Measurements from ENCODE around the gene SLC22A14. TPM values are rescaled to one million over a fixed set of nuclear protein-coding genes. Genes with fewer than 3 reads are reported as not detected.

SLC22A14 gene
- total RNA-seq, 1 experiment from 2014 or later = not detected

- DNase-seq (ENCODE audit: low read depth) = peak; percentile 19
Measured at GRCh38 chr3:38343797-38344594, 61.9 kb downstream of the SLC22A14 start.

GRCh38 chr3:38345879-38346586 lies 63.9 kb downstream of the SLC22A14 start:
- DNase-seq (ENCODE audit: low read depth) = no peak

- DNase-seq (ENCODE audit: low read depth) = peak; percentile 80
Measured at GRCh38 chr3:38346587-38347410, 64.7 kb downstream of the SLC22A14 start, which contains the start of gene XYLB. TSS of gene XYLB (plus strand) at chr3:38346785. CDS start at chr3:38346869, 84 bp downstream.

- DNase-seq (ENCODE audit: low read depth) = no peak
Measured at GRCh38 chr3:38347421-38348200, 65.5 kb downstream of the SLC22A14 start.

- peak; percentile 26 for DNase-seq (ENCODE audit: low read depth)
Measured at GRCh38 chr3:38348903-38349302, 66.8 kb downstream of the SLC22A14 start.

- DNase-seq (ENCODE audit: low read depth) = peak; percentile 22
Measured at GRCh38 chr3:38349684-38350359, 67.7 kb downstream of the SLC22A14 start.

GRCh38 chr3:38353151-38353550 lies 71.1 kb downstream of the SLC22A14 start:
- no peak for DNase-seq (ENCODE audit: low read depth)

- peak; percentile 68 for DNase-seq (ENCODE audit: low read depth)
Measured at GRCh38 chr3:38354588-38355330, 72.7 kb downstream of the SLC22A14 start.

- DNase-seq (ENCODE audit: low read depth) = no peak
Measured at GRCh38 chr3:38359038-38359437, 76.9 kb downstream of the SLC22A14 start.

- no peak for DNase-seq (ENCODE audit: low read depth)
Measured at GRCh38 chr3:38360345-38360744, 78.3 kb downstream of the SLC22A14 start.

- DNase-seq (ENCODE audit: low read depth) = no peak
Measured at GRCh38 chr3:38361496-38361895, 79.4 kb downstream of the SLC22A14 start.

- no peak for DNase-seq (ENCODE audit: low read depth)
Measured at GRCh38 chr3:38362825-38363224, 80.7 kb downstream of the SLC22A14 start.

- no peak for DNase-seq (ENCODE audit: low read depth)
Measured at GRCh38 chr3:38364721-38365400, 82.8 kb downstream of the SLC22A14 start.

GRCh38 chr3:38365469-38366062 lies 83.5 kb downstream of the SLC22A14 start:
- no peak for DNase-seq (ENCODE audit: low read depth)

- DNase-seq (ENCODE audit: low read depth) = no peak
Measured at GRCh38 chr3:38366082-38366481, 84.0 kb downstream of the SLC22A14 start.

- DNase-seq (ENCODE audit: low read depth) = no peak
Measured at GRCh38 chr3:38367779-38368178, 85.7 kb downstream of the SLC22A14 start.

Measured in LHCN-M2 (cell line).